GM12878 (cell line): Measurements from ENCODE around the gene NAT9. TPM values are rescaled to one million over a fixed set of nuclear protein-coding genes. Genes with fewer than 3 reads are reported as not detected.
A peak's percentile ranks its signal among the peaks of the same experiment; 100 is the strongest.

Source experiments
- ATAC-seq: fragments of 200-7000 bp; cut with Tn5 transposase; 3 replicates; pipeline ENCODE4 v1.9.1; 2020; ENCODE audit warnings: mild to moderate bottlenecking, moderate library complexity
- BruUV-seq: library from RNA; stranded (reverse); fragments of 400-500 nt; replicated peaks from 2 replicates; lab custom pipeline; 2021; lab: Mats Ljungman, UMichigan
- CTCF ChIA-PET: fragments of 300-600 bp; sonication (Branson Sonifier 250); formaldehyde crosslinking; extraction: SDS; loops from one replicate; lab custom pipeline; 2021; ENCODE audit warnings: inconsistent platforms; lab: Yijun Ruan, JAX
- POLR2A ChIA-PET: fragments of 350-600 bp; formaldehyde crosslinking; extraction: SDS; loops from one replicate; lab custom pipeline; 2021; ENCODE audit warnings: inconsistent platforms; lab: Charles Lee
- RAD21 ChIA-PET: fragments of 300-600 bp; sonication (Branson Sonifier 250); formaldehyde crosslinking; loops from one replicate; lab custom pipeline; 2023; ENCODE audit warnings: antibody characterized with exemption; ENCODE audit not compliant: unreplicated experiment; lab: Charles Lee
- SMC1A ChIA-PET: fragments of 300-600 bp; sonication (Branson Sonifier 250); formaldehyde crosslinking; loops from one replicate; lab custom pipeline; 2023; ENCODE audit not compliant: unreplicated experiment, uncharacterized antibody; lab: Charles Lee
- DNase-seq: peaks from one replicate; pipeline ENCODE4 v3.0.0-alpha.2; 2011; ENCODE audit warnings: low read depth, low spot score
- FAIRE-seq: peaks from 3 replicates; lab custom pipeline; 2011; peaks lifted over from hg19 to GRCh38; lab: Jason Lieb, UNC
- H2AFZ ChIP-seq: 2 replicates; pipeline ENCODE4 v1.6.0; 2011; ENCODE audit warnings: low read depth, low read length, control low read depth; ENCODE audit not compliant: control insufficient read depth
- H3K27ac ChIP-seq: 2 replicates; pipeline ENCODE4 v1.5.1; 2011; ENCODE audit warnings: control low read depth; ENCODE audit not compliant: control insufficient read depth, insufficient read depth
- H3K27me3 ChIP-seq, 2 experiments: replicated peaks in 1 of 2; 2 replicates each; pipeline versions ENCODE4 v1.6.0 to v1.6.1; 2011; ENCODE audit warnings: low read length in 1 of 2; ENCODE audit not compliant: control insufficient read depth in 2 of 2, insufficient read depth in 2 of 2
- H3K36me3 ChIP-seq, 2 experiments: 2 replicates each; pipeline ENCODE4 v1.5.1; 2011; ENCODE audit warnings: low read length in 1 of 2; ENCODE audit not compliant: control insufficient read depth in 2 of 2, insufficient read depth in 2 of 2
- H3K4me1 ChIP-seq: 2 replicates; pipeline ENCODE4 v1.6.1; 2011; ENCODE audit warnings: mild to moderate bottlenecking, low read length, moderate library complexity, mixed read lengths; ENCODE audit not compliant: control insufficient read depth, insufficient read depth
- H3K4me2 ChIP-seq: 2 replicates; pipeline ENCODE4 v1.6.0; 2011; ENCODE audit warnings: control low read depth; ENCODE audit not compliant: control insufficient read depth, insufficient read depth
- H3K4me3 ChIP-seq: fragments of 200-600 bp; sonication (generic); 2 replicates; pipeline ENCODE4 v1.5.1; 2016
- H3K79me2 ChIP-seq: 2 replicates; pipeline ENCODE4 v1.6.0; 2011; ENCODE audit warnings: low read length; ENCODE audit not compliant: control insufficient read depth, insufficient read depth
- H3K9ac ChIP-seq: 2 replicates; pipeline ENCODE4 v1.8.0; 2011; ENCODE audit warnings: low read length, control low read depth, mixed read lengths; ENCODE audit not compliant: control insufficient read depth, insufficient read depth
- H3K9me3 ChIP-seq: replicated peaks from 3 replicates; pipeline ENCODE4 v1.5.1; 2011; ENCODE audit warnings: mild to moderate bottlenecking, low read length; ENCODE audit not compliant: control insufficient read depth, insufficient read depth
- H4K20me1 ChIP-seq: 2 replicates; pipeline ENCODE4 v1.6.0; 2011; ENCODE audit not compliant: control insufficient read depth, insufficient read depth
- E2F4 ChIP-seq: IDR thresholded peaks from 2 replicates; pipeline ENCODE4 v1.6.1; 2012; ENCODE audit warnings: low read depth, low read length, improper control_type of control experiment
- IKZF1 ChIP-seq: fragments of 450-650 bp; conservative IDR thresholded peaks from 2 replicates; pipeline ENCODE4 v1.6.1; 2017; ENCODE audit warnings: antibody characterized with exemption, mild to moderate bottlenecking
- IRF3 ChIP-seq: fragments of 450-650 bp; IDR thresholded peaks from 2 replicates; pipeline ENCODE4 v1.6.1; 2014; ENCODE audit warnings: mild to moderate bottlenecking
- MLLT1 ChIP-seq: fragments of 450-650 bp; IDR thresholded peaks from 2 replicates; pipeline ENCODE4 v1.6.1; 2016; ENCODE audit warnings: mild to moderate bottlenecking
- NFYB ChIP-seq: IDR thresholded peaks from 2 replicates; pipeline ENCODE4 v1.6.1; 2011; ENCODE audit warnings: low read depth, mild to moderate bottlenecking, low read length, improper control_type of control experiment, moderate library complexity; ENCODE audit not compliant: insufficient read depth
- RB1 ChIP-seq: fragments of 450-650 bp; formaldehyde crosslinking; IDR thresholded peaks from 2 replicates; pipeline ENCODE4 v1.6.1; 2017; ENCODE audit warnings: mild to moderate bottlenecking, borderline replicate concordance
- RELB ChIP-seq: fragments of 450-650 bp; IDR thresholded peaks from 2 replicates; pipeline ENCODE4 v1.6.1; 2017; ENCODE audit warnings: low read depth, mild to moderate bottlenecking, moderate library complexity
- SPI1 ChIP-seq: IDR thresholded peaks from 2 replicates; pipeline ENCODE4 v1.6.1; 2011; ENCODE audit warnings: low read depth, mild to moderate bottlenecking, low read length, moderate library complexity, borderline replicate concordance; ENCODE audit not compliant: insufficient read depth
- SUPT20H ChIP-seq: IDR thresholded peaks from 2 replicates; pipeline ENCODE4 v1.6.1; 2011; ENCODE audit warnings: low read depth, mild to moderate bottlenecking, low read length, moderate library complexity, borderline replicate concordance; ENCODE audit not compliant: control insufficient read depth
- YY1 ChIP-seq: IDR thresholded peaks from 2 replicates; pipeline ENCODE4 v1.6.1; 2011; ENCODE audit warnings: low read depth, mild to moderate bottlenecking, low read length
- ZBTB11 ChIP-seq: fragments of 450-650 bp; formaldehyde crosslinking; IDR thresholded peaks from 2 replicates; pipeline ENCODE4 v1.5.0; 2022; ENCODE audit warnings: mild to moderate bottlenecking, missing genetic modification characterization
- WGBS: methylation state at CpG from one replicate; pipeline ENCODE4 v1.1.6; 2016; ENCODE audit warnings: low lambda C conversion rate; ENCODE audit not compliant: insufficient replicate concordance, insufficient coverage; ENCODE audit errors: missing lambda C conversion rate; 5-methylcytosine and 5-hydroxymethylcytosine counted together
- in situ Hi-C: fragments of 300-500 bp; cut with MboI; formaldehyde crosslinking; loops from 9 replicates; pipeline ENCODE4 v1.14.3; 2018; ENCODE audit warnings: mixed read lengths
- intact Hi-C: fragments of 100-400 bp; cut with micrococcal nuclease; formaldehyde crosslinking; loops from one replicate; pipeline ENCODE4 v1.14.2; 2022; ENCODE audit not compliant: unreplicated experiment
- polyA plus RNA-seq, 11 experiments: library from polyadenylated mRNA; depleted of rRNA in 4 of 11; unstranded in 6 of 11; stranded (reverse) in 5 of 11; fragments of >200 nt; fragmentation: Nextera tagmentation in 4 of 11; fragmentation: Illumina TruSeq in 1 of 11; extraction: Ambion mirVana in 4 of 11; extraction: Trizol in 1 of 11; gene quantifications; 1 replicate in 1 of 11; 2 replicates in 10 of 11; pipeline versions ENCODE4 v1.2.1 to v1.2.3, GENCODE V29; 2011 to 2016; ENCODE audit warnings: inconsistent platforms in 2 of 11, missing spikeins in 2 of 11, low read depth in 1 of 11
- total RNA-seq, 4 experiments: library from RNA; depleted of rRNA in 3 of 4; stranded (reverse); fragments of >200 nt in 3 of 4; fragmentation: Illumina TruSeq in 1 of 4; extraction: Trizol in 1 of 4; gene quantifications; 2 replicates each; pipeline versions ENCODE4 v1.2.1 to v1.2.3, GENCODE V29; 2013 to 2021

The NAT9 gene
- total and polyA plus RNA-seq, 10 of the 15 experiments (the other 5 are each of a cell fraction or from before 2014, with no cell fraction given) = 3.5 to 45.3 (median 27.3) TPM

GRCh38 chr17:74748279-74748528, 27.9 kb downstream of the NAT9 start:
- ATAC-seq = no peak
- no TSS peak for BruUV-seq
- POLR2A ChIA-PET = interaction anchor here (3.1 kb wide), 1 partner anchor 10 kb away, joined by 22 read pairs; the partner anchor contains the start of gene RAB37
- TF ChIP-seq SUPT20H = no peak
- TF ChIP-seq IKZF1 = 0 out of 2 replicates have a peak, but pooled peaks have one; percentile 5
- TF ChIP-seq MLLT1 = 0 out of 2 replicates have a peak, but pooled peaks have one; percentile 27
- 0 out of 2 replicates have a peak, but pooled peaks have one; percentile 21 for TF ChIP-seq RB1
- no peak for TF ChIP-seq ZBTB11 (CRISPR knock-in tag)
- TF ChIP-seq RELB = no peak
- TF ChIP-seq IRF3 = 0 out of 2 replicates have a peak, but pooled peaks have one; percentile 49
- peak; percentile 92; the same call in 1 of the 2 replicates for TF ChIP-seq NFYB
- peak; percentile 53; the same call in 1 of the 2 replicates for TF ChIP-seq SPI1
- TF ChIP-seq YY1 = peak; percentile 82; the same call in 1 of the 2 replicates
- 0 out of 2 replicates have a peak, but pooled peaks have one; percentile 9 for TF ChIP-seq E2F4

More at GRCh38 chr17:74748279-74748528, 27.9 kb downstream of the NAT9 start:
- peak overlapping the region; percentile 64 for H2AFZ ChIP-seq
- DNase-seq = no peak
- H3K4me1 ChIP-seq = peaks cover 8% of the 10 kb centered on the region
- ChIA-PET SMC1A (interaction anchor here (3.3 kb wide), 1 partner anchor 11 kb away, joined by 15 read pairs; the partner anchor contains the start of gene RAB37), RAD21 (interaction anchor here (2.0 kb wide), 1 partner anchor 91 kb away, joined by 6 read pairs; no protein-coding TSS in a partner anchor), CTCF (interaction anchor here (0.6 to 4.5 kb wide), 5 partner anchors 12 to 126 kb away, joined by 3 to 98 read pairs (median 43); partner anchors contain the start of genes GRIN2C and RAB37)
- peaks cover 33% of the 10 kb centered on the region for H3K79me2 ChIP-seq
- peak overlapping the region; percentile 65; the same call in 1 of the 2 replicates for H3K4me3 ChIP-seq
- intact Hi-C loops = no loop called here
- no peak for FAIRE-seq
- H3K9me3 ChIP-seq = no peaks in the 10 kb centered on the region
- peak overlapping the region; percentile 85 for H3K4me2 ChIP-seq
- H4K20me1 ChIP-seq = no peaks in the 10 kb centered on the region
- in situ Hi-C loops = no loop called here
- H3K36me3 ChIP-seq = no peaks in the 10 kb centered on the region
- peak overlapping the region; percentile 51; the same call in 1 of the 2 replicates for H3K9ac ChIP-seq
- H3K27ac ChIP-seq = peak overlapping the region; percentile 28; the same call in 1 of the 2 replicates
- no peaks in the 10 kb centered on the region for H3K27me3 ChIP-seq
- WGBS = 1% methylated on average over 19 of the region's 34 CpGs
